ENCODE data around the gene IFITM10.

IFITM10 gene

GRCh38 chr11:1750481-1750839, at the start of gene IFITM10:
TSS of gene IFITM10 (minus strand) at chr11:1750595. CDS start at chr11:1750442, 153 bp downstream.
- DNase-seq, result no peak

GRCh38 chr11:1797391-1798125, 47.2 kb upstream of the IFITM10 start:
- DNase-seq, result no peak

GRCh38 chr11:1796413-1797011, 46.1 kb upstream of the IFITM10 start:
- no peak for DNase-seq

- no peak for DNase-seq
These were observed 42.7 kb upstream of the IFITM10 start for GRCh38 chr11:1793081-1793480.

- no peak for DNase-seq
These were observed 42.1 kb upstream of the IFITM10 start for GRCh38 chr11:1792461-1792860.

GRCh38 chr11:1791912-1792311, 41.5 kb upstream of the IFITM10 start:
- no peak for DNase-seq

- no peak for DNase-seq
These were observed 36.1 kb upstream of the IFITM10 start for GRCh38 chr11:1786466-1786865.

- no peak for DNase-seq
These were observed 35.5 kb upstream of the IFITM10 start for GRCh38 chr11:1785749-1786413.

GRCh38 chr11:1784761-1785650, 34.6 kb upstream of the IFITM10 start:
- DNase-seq, result no peak

GRCh38 chr11:1783725-1784529, 33.5 kb upstream of the IFITM10 start:
- no peak for DNase-seq

GRCh38 chr11:1782831-1783724, 32.7 kb upstream of the IFITM10 start:
- peak; percentile 67 for DNase-seq

- no peak for DNase-seq
These were observed 31.7 kb upstream of the IFITM10 start for GRCh38 chr11:1782031-1782590.

GRCh38 chr11:1781593-1781975, 31.2 kb upstream of the IFITM10 start:
- no peak for DNase-seq

- no peak for DNase-seq
These were observed 30.6 kb upstream of the IFITM10 start for GRCh38 chr11:1780700-1781592.

- no peak for DNase-seq
These were observed 29.7 kb upstream of the IFITM10 start for GRCh38 chr11:1779806-1780699.

GRCh38 chr11:1779034-1779805, 28.8 kb upstream of the IFITM10 start:
- DNase-seq, result no peak

- no peak for DNase-seq
These were observed 27.9 kb upstream of the IFITM10 start for GRCh38 chr11:1778141-1778911.
